HG02870 (cell line): ENCODE data around the gene INSM1.

Experiments
- ATAC-seq: cut with Tn5 transposase; IDR thresholded peaks from one replicate; pipeline ENCODE4 v1.9.1; 2021; ENCODE audit warnings: mild to moderate bottlenecking, moderate library complexity; ENCODE audit not compliant: unreplicated experiment

INSM1 gene

GRCh38 chr20:20417876-20418676 is 50.2 kb downstream of the INSM1 start:
- no peak for ATAC-seq
